H1 (cell line): ENCODE results near the gene MAPKAP1. TPM values are rescaled to one million over a fixed set of nuclear protein-coding genes. Genes with fewer than 3 reads are reported as not detected.

ENCODE experiments used
- CTCF ChIP-seq, 3 experiments: IDR thresholded peaks; 1 replicate in 2 of 3; 2 replicates in 1 of 3; pipeline versions ENCODE4 v1.5.1 to v1.6.1; 2011; ENCODE audit warnings: low read length in 3 of 3, mild to moderate bottlenecking in 3 of 3, inconsistent platforms in 2 of 3, low read depth in 1 of 3, moderate library complexity in 1 of 3; ENCODE audit not compliant: insufficient read depth in 1 of 3; ENCODE audit errors: control extremely low read depth in 1 of 3
- polyA plus RNA-seq, 7 experiments: library from polyadenylated mRNA; depleted of rRNA in 3 of 7; stranded (reverse) in 5 of 7; unstranded in 2 of 7; fragments of >200 nt in 5 of 7; fragments of 200-250 nt in 2 of 7; gene quantifications; 1 replicate in 5 of 7; 2 replicates in 1 of 7; 4 replicates in 1 of 7; pipeline versions ENCODE4 v1.2.1 to v1.2.3, GENCODE V29; 2011 to 2013; ENCODE audit warnings: missing spikeins in 2 of 7, mixed read lengths in 2 of 7
- total RNA-seq: library from RNA; stranded (reverse); fragmentation: NEBNext Ultra II Directional; extraction: Animal tissue kit (Norgen Biotek cat#: 25700); gene quantifications from 2 replicates; pipeline ENCODE4 v1.2.1, GENCODE V29; 2021

The MAPKAP1 gene
- total and polyA plus RNA-seq, 2 of the 8 experiments (the other 6 are each of a cell fraction or from before 2014, with no cell fraction given): 79.2 to 140 TPM

DNA sequence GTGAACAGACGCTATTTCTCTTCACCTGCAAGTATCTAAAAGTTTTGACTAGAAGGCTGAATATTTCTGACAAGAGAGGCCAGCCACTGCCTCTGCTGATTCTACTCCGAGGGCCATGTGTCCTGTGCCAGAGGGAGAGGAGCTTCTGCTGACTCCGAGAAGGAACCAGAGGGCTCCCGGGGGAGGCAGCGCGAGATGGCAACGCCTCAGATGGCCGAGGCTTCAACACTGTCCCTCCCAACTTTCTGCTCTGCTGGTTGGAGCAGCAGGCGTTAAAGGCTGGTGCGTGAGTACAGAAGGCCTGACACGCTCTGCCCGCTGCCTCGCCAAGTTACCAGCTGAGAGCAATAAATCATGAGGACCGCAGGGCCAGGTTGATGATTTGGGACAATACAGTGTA lies 266.6 kb downstream of the MAPKAP1 start (continued):
- TF ChIP-seq CTCF (IDR thresholded peaks at IDR 0.05; ENCODE audit: control extremely low read depth in 1 of 3, insufficient read depth in 1 of 3, low read depth in 1 of 3, low read length in 3 of 3): no peak
